T-cell (primary cell): Measurements from ENCODE around the gene RYR1. TPM values are rescaled to one million over a fixed set of nuclear protein-coding genes. Genes with fewer than 3 reads are reported as not detected.

ENCODE experiments used
- ATAC-seq, 4 experiments: fragments of 200-7000 bp in 3 of 4; fragments of 150-1000 bp in 1 of 4; cut with Tn5 transposase; replicated peaks in 1 of 4; 1 replicate in 3 of 4; 2 replicates in 1 of 4; pipeline ENCODE4 v1.10.0; 2021; ENCODE audit warnings: moderate library complexity in 3 of 4, mild to moderate bottlenecking in 2 of 4, moderate number of reproducible peaks in 1 of 4
- CTCF ChIA-PET, 2 donors: fragments of 300-600 bp; sonication (Branson Sonifier 250); formaldehyde crosslinking; loops; one replicate each; lab custom pipeline; 2022; ENCODE audit warnings: antibody characterized with exemption in 2 of 2; lab: Charles Lee
- POLR2A ChIA-PET, 2 donors: fragments of 300-600 bp; sonication (Branson Sonifier 250); formaldehyde crosslinking; loops; one replicate each; lab custom pipeline; 2022; ENCODE audit warnings: antibody characterized with exemption in 2 of 2; lab: Charles Lee
- DNase-seq, 35 experiments: peaks; one replicate each; pipeline versions ENCODE4 v3.0.0 to v3.0.0-alpha.2; 2013 to 2023
- H3K27ac ChIP-seq: one replicate; pipeline ENCODE4 v1.5.1; 2013; ENCODE audit warnings: low read length
- H3K27me3 ChIP-seq, 2 experiments: replicated peaks in 1 of 2; 1 replicate in 1 of 2; 2 replicates in 1 of 2; pipeline versions ENCODE4 v1.6.1 to v1.7.0; 2013; ENCODE audit warnings: low read length in 1 of 2, mixed read lengths in 1 of 2; ENCODE audit not compliant: control insufficient read depth in 2 of 2, insufficient read depth in 2 of 2; ENCODE audit errors: extremely low read depth in 1 of 2
- H3K36me3 ChIP-seq, 2 donors: 1 replicate in 1 of 2; 2 replicates in 1 of 2; pipeline versions ENCODE4 v1.6.1 to v1.7.0; 2013; ENCODE audit warnings: low read length in 1 of 2; ENCODE audit not compliant: control insufficient read depth in 2 of 2, insufficient read depth in 1 of 2; ENCODE audit errors: extremely low read depth in 1 of 2
- H3K4me1 ChIP-seq, 2 experiments: 1 replicate in 1 of 2; 2 replicates in 1 of 2; pipeline versions ENCODE4 v1.6.1 to v1.7.0; 2013; ENCODE audit warnings: low read length in 2 of 2, mixed read lengths in 1 of 2; ENCODE audit not compliant: insufficient read depth in 2 of 2, control insufficient read depth in 1 of 2; ENCODE audit errors: extremely low read depth in 1 of 2
- H3K4me3 ChIP-seq, 2 donors: 1 replicate in 1 of 2; 2 replicates in 1 of 2; pipeline versions ENCODE4 v1.5.1 to v1.7.0; 2013; ENCODE audit warnings: mild to moderate bottlenecking in 2 of 2, low read length in 1 of 2, moderate library complexity in 1 of 2; ENCODE audit not compliant: control insufficient read depth in 1 of 2; ENCODE audit errors: extremely low read depth in 1 of 2
- H3K9me3 ChIP-seq: 2 replicates; pipeline ENCODE4 v1.7.0; 2013
- H3K27ac Mint-ChIP-seq, 2 donors: one replicate each; pipeline ENCODE4 v1.8.0; 2020 to 2021; ENCODE audit warnings: mild to moderate bottlenecking in 2 of 2, mixed read lengths in 2 of 2
- H3K27me3 Mint-ChIP-seq, 2 donors: one replicate each; pipeline ENCODE4 v1.8.0; 2021 to 2022; ENCODE audit warnings: mixed read lengths in 2 of 2
- H3K36me3 Mint-ChIP-seq: one replicate; pipeline ENCODE4 v1.8.0; 2021; ENCODE audit warnings: mixed read lengths
- H3K4me1 Mint-ChIP-seq, 3 donors: one replicate each; pipeline ENCODE4 v1.8.0; 2020 to 2022; ENCODE audit warnings: mixed read lengths in 3 of 3, mild to moderate bottlenecking in 1 of 3
- H3K4me3 Mint-ChIP-seq, 3 donors: one replicate each; pipeline ENCODE4 v1.8.0; 2020 to 2022; ENCODE audit warnings: mild to moderate bottlenecking in 3 of 3, mixed read lengths in 3 of 3, moderate library complexity in 3 of 3
- H3K9me3 Mint-ChIP-seq, 3 donors: one replicate each; pipeline ENCODE4 v1.8.0; 2020 to 2022; ENCODE audit warnings: mixed read lengths in 3 of 3
- WGBS: methylation state at CpG from one replicate; pipeline ENCODE4 v1.1.5; 2013; ENCODE audit warnings: missing lambda C conversion rate; ENCODE audit not compliant: insufficient coverage; 5-methylcytosine and 5-hydroxymethylcytosine counted together
- total RNA-seq, 35 experiments: library from RNA in 6 of 35; stranded (reverse) in 6 of 35; fragments of 120-200 nt in 1 of 35; gene quantifications; one replicate each; pipeline versions ENCODE4 v1.2.1 to v1.2.4 and lab custom pipeline; 2013 to 2026

RYR1 gene
- total RNA-seq, 5 donors from 2014 or later (not counting 1 experiment from before 2014, with no cell fraction given), result 1.1 to 3.8 (median 2.9) TPM

DNA sequence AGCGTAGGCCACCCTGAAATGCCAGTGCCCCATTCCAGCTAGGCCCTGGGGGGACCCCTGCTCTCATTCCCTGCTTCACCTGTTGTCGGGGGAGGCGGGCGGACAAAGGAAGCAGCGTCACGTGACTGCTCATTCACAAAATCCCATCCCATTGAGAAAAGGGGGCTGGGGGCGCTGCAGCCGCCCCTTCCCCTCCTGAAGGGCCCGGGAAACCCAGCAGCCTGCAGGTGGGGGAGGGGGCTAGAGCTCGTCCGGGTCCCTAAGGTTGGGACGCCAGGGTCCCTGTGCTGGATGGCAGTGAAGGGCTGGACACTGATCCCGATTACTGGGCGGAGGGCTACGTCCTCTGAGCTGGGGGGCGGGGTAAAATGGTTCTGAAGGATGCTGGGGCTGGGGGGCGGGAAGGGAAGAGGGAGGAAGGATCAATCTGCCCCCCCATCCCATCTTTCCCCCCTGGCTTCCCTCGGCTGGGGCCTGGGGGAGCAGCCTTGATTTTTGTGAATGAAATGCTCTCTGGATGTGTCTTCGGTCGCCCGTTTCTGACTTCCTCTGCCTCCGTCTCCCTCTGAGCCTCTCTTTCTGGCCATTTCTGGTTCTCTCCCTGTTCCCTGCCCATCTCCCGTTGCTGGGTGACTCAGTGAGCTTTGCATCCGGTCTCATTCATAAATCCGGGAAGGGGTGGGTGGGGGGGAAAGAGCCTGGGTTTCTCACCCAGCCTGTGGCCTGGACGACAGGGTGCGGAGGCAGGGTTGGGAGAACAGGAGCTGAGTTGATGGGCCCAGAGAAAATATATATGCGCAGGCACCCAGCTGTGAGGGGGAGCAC is 44.2 kb upstream of the RYR1 start:
- H3K27ac Mint-ChIP-seq, result no peak overlapping the region
- Histone ChIP-seq H3K36me3 (no peaks in the 10 kb centered on the region), H3K27ac (no peak overlapping the region), H3K27me3 (peaks cover 2 to 46% of the 10 kb centered on the region in 2 experiments), H3K9me3 (no peaks in the 10 kb centered on the region), H3K4me1 (peaks cover 2 to 44% of the 10 kb centered on the region in 2 experiments), H3K4me3 (peak overlapping the region; percentile 21 to 40)
- DNase-seq (peak in 1 of 35 experiments; percentile 17), ATAC-seq (no peak)
- peaks cover 8% of the 10 kb centered on the region for H3K36me3 Mint-ChIP-seq
- CTCF ChIA-PET, result interaction anchor here (0.5 to 2.4 kb wide), 3 partner anchors 13 to 1003 kb away, joined by 4 to 15 read pairs (median 6); partner anchors contain the start of genes FAM98C (in 1 of the 2) and PSMD8 (in 1 of the 2)
- H3K4me3 Mint-ChIP-seq, result peak overlapping the region; percentile 31 to 89 (median 51)
- peaks cover 9 to 13% of the 10 kb centered on the region in 2 donors for H3K27me3 Mint-ChIP-seq
- 6% methylated on average over 5 of the region's 28 CpGs for WGBS
- no peaks in the 10 kb centered on the region for H3K9me3 Mint-ChIP-seq
- POLR2A ChIA-PET, result interaction anchor here in 1 of 2 donors (0.5 kb wide), 1 partner anchor 11 kb away, joined by 6 read pairs; no protein-coding TSS in a partner anchor
- H3K4me1 Mint-ChIP-seq, result peaks cover 21 to 36% (median 35%) of the 10 kb centered on the region in 3 donors

DNA sequence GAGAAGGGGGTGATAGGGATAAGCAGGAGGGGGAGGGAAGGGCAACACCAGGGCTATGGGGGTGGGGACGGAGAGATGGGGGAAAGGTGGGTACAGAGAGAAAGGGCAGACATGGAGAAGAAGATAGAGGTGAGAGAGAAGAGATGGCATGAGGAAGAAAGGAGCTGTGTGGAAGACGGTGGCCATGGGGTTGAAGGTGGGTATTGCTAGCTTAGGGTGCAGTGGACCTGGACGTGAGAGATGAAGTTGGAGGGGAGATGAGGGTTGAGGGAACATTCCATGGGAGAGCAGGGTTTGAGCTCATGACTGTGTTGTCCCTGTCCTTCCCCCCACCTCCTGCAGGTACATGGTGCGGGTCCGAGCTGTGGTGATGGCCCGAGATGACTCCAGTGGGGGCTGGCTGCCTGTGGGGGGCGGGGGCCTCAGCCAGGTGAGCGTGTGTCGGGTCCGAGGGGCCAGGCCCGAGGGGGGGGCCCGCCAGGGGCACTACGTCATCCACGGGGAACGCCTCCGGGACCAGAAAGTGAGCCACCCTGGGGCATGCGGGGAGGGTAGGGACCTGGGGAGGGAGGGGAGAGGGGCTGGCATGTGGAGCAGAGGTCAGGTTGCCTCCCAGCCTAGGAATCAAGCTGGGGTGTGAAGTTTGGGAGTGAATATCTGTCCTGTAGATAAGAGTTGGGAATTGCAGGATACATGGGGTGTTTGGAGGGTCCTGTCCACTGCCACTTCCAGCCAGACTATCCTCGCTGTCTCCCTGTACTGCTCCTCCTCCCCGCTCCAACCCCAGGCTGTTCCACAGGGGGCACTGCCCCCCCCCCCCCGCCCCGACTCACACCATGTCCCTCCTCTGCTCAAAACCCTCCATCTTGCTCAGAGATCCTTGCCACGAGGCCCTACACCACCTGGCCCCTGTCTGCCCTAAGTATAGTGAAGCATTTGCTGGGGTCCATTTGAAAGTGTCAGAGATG is 43.2 kb upstream of the RYR1 start:
- no peak for ATAC-seq
- ChIA-PET POLR2A (interaction anchor here in 1 of 2 donors (0.5 to 0.6 kb wide), 2 partner anchors 12 to 1465 kb away, joined by 3 to 6 read pairs; no protein-coding TSS in a partner anchor), CTCF (interaction anchor here in 1 of 2 donors (1.1 kb wide), 1 partner anchor 13 kb away, joined by 6 read pairs; the partner anchor contains the start of gene FAM98C)
- H3K36me3 ChIP-seq, result no peaks in the 10 kb centered on the region
- peaks cover 2 to 37% of the 10 kb centered on the region in 2 experiments for H3K27me3 ChIP-seq
- Mint-ChIP-seq H3K9me3 (no peaks in the 10 kb centered on the region), H3K4me3 (peak overlapping the region in 2 of 3 donors; percentile 28 to 89), H3K27ac (no peak overlapping the region), H3K36me3 (peaks cover 3% of the 10 kb centered on the region), H3K27me3 (peaks cover 9 to 13% of the 10 kb centered on the region in 2 donors), H3K4me1 (peaks cover 28 to 38% (median 33%) of the 10 kb centered on the region in 3 donors)
- no peak for DNase-seq
- H3K9me3 ChIP-seq, result no peaks in the 10 kb centered on the region
- no peak overlapping the region for H3K4me3 ChIP-seq
- H3K4me1 ChIP-seq, result peaks cover 5 to 52% of the 10 kb centered on the region in 2 experiments
- H3K27ac ChIP-seq, result no peak overlapping the region
- 43% methylated on average over 13 of the region's 22 CpGs for WGBS

DNA sequence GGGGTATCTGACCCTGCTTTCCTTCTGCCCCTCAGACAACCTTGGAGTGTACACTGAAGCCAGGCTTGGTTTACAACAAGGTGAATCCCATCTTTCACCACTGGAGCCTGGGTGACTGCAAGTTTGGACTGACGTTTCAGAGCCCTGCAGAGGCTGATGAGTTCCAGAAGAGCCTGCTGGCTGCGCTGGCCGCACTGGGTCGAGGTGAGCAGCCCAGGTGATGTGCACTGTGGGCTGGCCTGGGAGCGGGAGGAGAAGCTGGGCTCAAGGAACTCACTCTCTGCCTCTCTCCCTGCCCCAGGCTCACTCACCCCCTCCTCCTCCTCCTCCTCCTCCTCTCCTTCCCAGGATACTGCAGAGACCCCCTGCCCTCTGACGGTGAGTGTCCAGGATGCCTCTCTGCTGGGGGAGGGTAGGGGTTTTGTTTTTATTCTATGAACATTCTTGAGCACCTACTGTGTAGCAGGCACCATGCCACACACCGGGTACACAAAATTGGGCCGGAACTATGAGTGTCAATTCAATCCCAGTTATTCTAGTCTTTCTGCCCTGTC is 41.5 kb upstream of the RYR1 start:
- no peak for DNase-seq
- Mint-ChIP-seq H3K4me1 (peaks cover 35 to 47% (median 41%) of the 10 kb centered on the region in 3 donors), H3K9me3 (no peaks in the 10 kb centered on the region), H3K4me3 (no peak overlapping the region), H3K36me3 (peaks cover 3% of the 10 kb centered on the region), H3K27ac (no peak overlapping the region), H3K27me3 (peaks cover 9 to 13% of the 10 kb centered on the region in 2 donors)
- 56% methylated on average over 3 of the region's 8 CpGs for WGBS
- Histone ChIP-seq H3K36me3 (no peaks in the 10 kb centered on the region), H3K27ac (no peak overlapping the region), H3K4me1 (peaks cover 6 to 47% of the 10 kb centered on the region in 2 experiments), H3K27me3 (peaks cover 2 to 22% of the 10 kb centered on the region in 2 experiments), H3K9me3 (no peaks in the 10 kb centered on the region), H3K4me3 (no peak overlapping the region)
- no peak for ATAC-seq
- CTCF ChIA-PET, result interaction anchor here (0.5 to 0.6 kb wide), 3 partner anchors 18 to 167 kb away, joined by 3 read pairs; partner anchors contain the start of gene PSMD8 (in 2 of the 2)
- POLR2A ChIA-PET, result no interaction called here

GRCh38 chr19:38392707-38393308 is 40.7 kb upstream of the RYR1 start:
- WGBS, result 77% methylated on average over 6 of the region's 6 CpGs

DNA sequence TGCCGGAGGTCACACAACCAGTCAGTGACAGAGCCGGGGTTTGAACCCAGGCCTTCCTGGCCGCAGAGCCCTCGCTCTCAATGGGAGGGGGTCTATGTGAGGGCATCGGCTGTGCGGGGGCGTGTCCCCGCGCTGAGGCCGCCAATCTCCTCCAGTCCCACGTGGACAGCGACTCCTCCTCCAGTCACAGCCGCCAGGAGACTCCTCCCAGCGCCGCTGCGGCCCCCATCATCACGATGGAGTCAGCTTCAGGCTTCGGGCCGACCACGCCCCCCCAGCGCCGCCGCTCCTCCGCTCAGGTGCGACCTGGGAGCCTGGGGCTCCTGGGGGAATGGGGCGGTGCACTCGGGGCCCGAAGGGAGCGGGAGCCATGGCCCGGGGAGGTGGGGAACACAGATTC is 39.0 kb upstream of the RYR1 start:
- no peaks in the 10 kb centered on the region for H3K9me3 ChIP-seq
- peak; percentile 45 to 72 (median 52) for ATAC-seq
- 10% methylated on average over 26 of the region's 30 CpGs for WGBS

More at GRCh38 chr19:38392707-38393308, 40.7 kb upstream of the RYR1 start:
- ATAC-seq (no peak), DNase-seq (no peak)
- peaks cover 2 to 14% of the 10 kb centered on the region in 2 experiments for H3K27me3 ChIP-seq
- H3K4me3 ChIP-seq, result no peak overlapping the region
- CTCF ChIA-PET, result interaction anchor here in 1 of 2 donors (0.5 kb wide), 1 partner anchor 167 kb away, joined by 3 read pairs; no protein-coding TSS in a partner anchor
- no peak overlapping the region for H3K27ac Mint-ChIP-seq
- no peaks in the 10 kb centered on the region for H3K9me3 ChIP-seq
- H3K9me3 Mint-ChIP-seq, result no peaks in the 10 kb centered on the region
- no peaks in the 10 kb centered on the region for H3K36me3 ChIP-seq
- POLR2A ChIA-PET, result no interaction called here
- peaks cover 7 to 9% of the 10 kb centered on the region in 2 donors for H3K27me3 Mint-ChIP-seq
- no peaks in the 10 kb centered on the region for H3K36me3 Mint-ChIP-seq
- H3K4me3 Mint-ChIP-seq, result no peak overlapping the region
- H3K4me1 ChIP-seq, result peaks cover 6 to 39% of the 10 kb centered on the region in 2 experiments
- peaks cover 30 to 44% (median 33%) of the 10 kb centered on the region in 3 donors for H3K4me1 Mint-ChIP-seq
- H3K27ac ChIP-seq, result no peak overlapping the region

More for the DNA sequence above, 39.0 kb upstream of the RYR1 start:
- POLR2A ChIA-PET, result no interaction called here
- Mint-ChIP-seq H3K4me3 (peak overlapping the region; percentile 64 to 73 (median 70)), H3K4me1 (peaks cover 23 to 32% (median 27%) of the 10 kb centered on the region in 3 donors), H3K27me3 (peaks cover 4 to 5% of the 10 kb centered on the region in 2 donors), H3K9me3 (no peaks in the 10 kb centered on the region), H3K36me3 (no peaks in the 10 kb centered on the region), H3K27ac (peak overlapping the region; percentile 39 to 55)
- no peaks in the 10 kb centered on the region for H3K36me3 ChIP-seq
- H3K4me3 ChIP-seq, result peak overlapping the region; percentile 29 to 77
- peaks cover 4 to 23% of the 10 kb centered on the region in 2 experiments for H3K4me1 ChIP-seq
- no peak overlapping the region for H3K27ac ChIP-seq
- peak in 33 of 35 experiments; percentile 30 to 74 (median 54) for DNase-seq
- H3K27me3 ChIP-seq, result peaks cover 2 to 10% of the 10 kb centered on the region in 2 experiments
- CTCF ChIA-PET, result interaction anchor here in 1 of 2 donors (0.5 to 1.2 kb wide), 3 partner anchors 8 to 367 kb away, joined by 3 read pairs; partner anchors contain the start of genes FAM98C and PSMD8
